Natural killer cell (primary cell): ENCODE data around the gene GLUD2. TPM values are rescaled to one million over a fixed set of nuclear protein-coding genes. Genes with fewer than 3 reads are reported as not detected.

ENCODE experiments used
- ATAC-seq, 3 donors: fragments of 150-1000 bp in 2 of 3; fragments of 200-7000 bp in 1 of 3; cut with Tn5 transposase; 1 replicate in 1 of 3; 2 replicates in 2 of 3; pipeline ENCODE4 v1.10.0; 2021; ENCODE audit warnings: mild to moderate bottlenecking in 2 of 3, moderate library complexity in 2 of 3
- DNase-seq, 2 donors: peaks; one replicate each; pipeline versions ENCODE4 v3.0.0 to v3.0.0-alpha.2; 2013 to 2021; ENCODE audit warnings: mixed read lengths in 1 of 2
- H3K27ac ChIP-seq: one replicate; pipeline ENCODE4 v1.5.1; 2013; ENCODE audit warnings: mild to moderate bottlenecking, low read length
- H3K27me3 ChIP-seq: one replicate; pipeline ENCODE4 v1.6.1; 2013; ENCODE audit warnings: low read length; ENCODE audit not compliant: control insufficient read depth, insufficient read depth
- H3K36me3 ChIP-seq: one replicate; pipeline ENCODE4 v1.6.1; 2013; ENCODE audit warnings: low read length; ENCODE audit not compliant: control insufficient read depth, insufficient read depth
- H3K4me1 ChIP-seq: one replicate; pipeline ENCODE4 v1.6.1; 2013; ENCODE audit warnings: low read length; ENCODE audit not compliant: control insufficient read depth, insufficient read depth
- H3K4me3 ChIP-seq: one replicate; pipeline ENCODE4 v1.5.1; 2013; ENCODE audit warnings: low read length
- H3K9me3 ChIP-seq: one replicate; pipeline ENCODE4 v1.6.1; 2013; ENCODE audit warnings: low read length; ENCODE audit not compliant: control insufficient read depth, insufficient read depth
- H3K27ac Mint-ChIP-seq, 2 donors: one replicate each; pipeline ENCODE4 v1.8.0; 2022; ENCODE audit warnings: mild to moderate bottlenecking in 2 of 2, mixed read lengths in 2 of 2, moderate library complexity in 1 of 2
- H3K27me3 Mint-ChIP-seq, 2 donors: one replicate each; pipeline ENCODE4 v1.8.0; 2022; ENCODE audit warnings: low read depth in 2 of 2, mixed read lengths in 2 of 2
- H3K36me3 Mint-ChIP-seq: one replicate; pipeline ENCODE4 v1.8.0; 2022; ENCODE audit warnings: mixed read lengths
- H3K4me1 Mint-ChIP-seq, 2 donors: one replicate each; pipeline ENCODE4 v1.8.0; 2022; ENCODE audit warnings: mixed read lengths in 2 of 2
- H3K4me3 Mint-ChIP-seq: one replicate; pipeline ENCODE4 v1.8.0; 2022; ENCODE audit warnings: mild to moderate bottlenecking, moderate library complexity, mixed read lengths
- H3K9me3 Mint-ChIP-seq, 2 donors: one replicate each; pipeline ENCODE4 v1.8.0; 2022; ENCODE audit warnings: mixed read lengths in 2 of 2
- CTCF ChIP-seq: fragments of 200-600 bp; IDR thresholded peaks from one replicate; pipeline ENCODE4 v1.8.0; 2022; ENCODE audit warnings: antibody characterized with exemption
- WGBS: methylation state at CpG from one replicate; pipeline ENCODE4 v1.1.7; 2013; ENCODE audit warnings: missing lambda C conversion rate; ENCODE audit not compliant: insufficient coverage; 5-methylcytosine and 5-hydroxymethylcytosine counted together
- intact Hi-C: fragments of 100-400 bp; cut with micrococcal nuclease; formaldehyde crosslinking; loops from one replicate; pipeline ENCODE4 v1.14.2; 2022
- total RNA-seq, 4 donors: library from RNA; stranded (reverse); fragments of 120-200 nt in 1 of 4; gene quantifications; one replicate each; pipeline versions ENCODE4 v1.2.3 to v1.2.4, GENCODE V29; 2013 to 2022

The GLUD2 gene
- total RNA-seq, 3 donors from 2014 or later (not counting 1 experiment from before 2014, with no cell fraction given): 0.16 TPM; not detected in 2

GRCh38 chrX:121009764-121010163 lies 37.6 kb upstream of the GLUD2 start:
- TF ChIP-seq CTCF: no peak
- DNase-seq: no peak
- H3K36me3 Mint-ChIP-seq: no peaks in the 10 kb centered on the region
- Histone ChIP-seq H3K4me3 (no peak overlapping the region), H3K9me3 (no peaks in the 10 kb centered on the region), H3K36me3 (no peaks in the 10 kb centered on the region), H3K27me3 (no peaks in the 10 kb centered on the region), H3K27ac (no peak overlapping the region), H3K4me1 (no peaks in the 10 kb centered on the region)
- H3K27me3 Mint-ChIP-seq: peaks cover 0 to 11% of the 10 kb centered on the region in 2 donors
- intact Hi-C loops: no loop called here
- peaks cover 0 to 2% of the 10 kb centered on the region in 2 donors for H3K9me3 Mint-ChIP-seq
- no peaks in the 10 kb centered on the region for H3K4me1 Mint-ChIP-seq
- 79% methylated on average over 2 of the region's 3 CpGs for WGBS
- no peak overlapping the region for H3K4me3 Mint-ChIP-seq
- ATAC-seq: no peak
- H3K27ac Mint-ChIP-seq: no peak overlapping the region

- no peaks in the 10 kb centered on the region for H3K9me3 ChIP-seq
- no peaks in the 10 kb centered on the region for H3K4me1 ChIP-seq
- 95% methylated on average over 3 of the region's 4 CpGs for WGBS
- H3K27me3 ChIP-seq: no peaks in the 10 kb centered on the region
- H3K27me3 Mint-ChIP-seq: peaks cover 0 to 11% of the 10 kb centered on the region in 2 donors
- no peak overlapping the region for H3K4me3 Mint-ChIP-seq
- ATAC-seq: no peak
- H3K4me3 ChIP-seq: no peak overlapping the region
- peaks cover 0 to 2% of the 10 kb centered on the region in 2 donors for H3K9me3 Mint-ChIP-seq
- intact Hi-C loops: no loop called here
- H3K36me3 ChIP-seq: no peaks in the 10 kb centered on the region
- no peak overlapping the region for H3K27ac ChIP-seq
- no peaks in the 10 kb centered on the region for H3K4me1 Mint-ChIP-seq
- DNase-seq: no peak
- no peaks in the 10 kb centered on the region for H3K36me3 Mint-ChIP-seq
- no peak overlapping the region for H3K27ac Mint-ChIP-seq
- no peak for TF ChIP-seq CTCF
These were observed 37.2 kb upstream of the GLUD2 start for GRCh38 chrX:121010218-121010617.

- Mint-ChIP-seq H3K9me3 (peaks cover 0 to 2% of the 10 kb centered on the region in 2 donors), H3K36me3 (no peaks in the 10 kb centered on the region), H3K4me3 (no peak overlapping the region), H3K27ac (no peak overlapping the region), H3K4me1 (no peaks in the 10 kb centered on the region), H3K27me3 (peaks cover 0 to 9% of the 10 kb centered on the region in 2 donors)
- H3K36me3 ChIP-seq: no peaks in the 10 kb centered on the region
- ATAC-seq (no peak), DNase-seq (no peak)
- no peak overlapping the region for H3K27ac ChIP-seq
- H3K9me3 ChIP-seq: no peaks in the 10 kb centered on the region
- no peak overlapping the region for H3K4me3 ChIP-seq
- no peaks in the 10 kb centered on the region for H3K27me3 ChIP-seq
- 85% methylated on average over 7 of the region's 7 CpGs for WGBS
- intact Hi-C loops: no loop called here
- H3K4me1 ChIP-seq: no peaks in the 10 kb centered on the region
- no peak for TF ChIP-seq CTCF
These were observed 36.2 kb upstream of the GLUD2 start for GRCh38 chrX:121011254-121011653.

- no peaks in the 10 kb centered on the region for H3K4me1 Mint-ChIP-seq
- no peaks in the 10 kb centered on the region for H3K27me3 ChIP-seq
- H3K9me3 Mint-ChIP-seq: peaks cover 0 to 2% of the 10 kb centered on the region in 2 donors
- H3K27me3 Mint-ChIP-seq: no peaks in the 10 kb centered on the region
- intact Hi-C loops: no loop called here
- H3K9me3 ChIP-seq: no peaks in the 10 kb centered on the region
- no peak overlapping the region for H3K27ac ChIP-seq
- H3K4me1 ChIP-seq: no peaks in the 10 kb centered on the region
- DNase-seq: no peak
- no peaks in the 10 kb centered on the region for H3K36me3 ChIP-seq
- no peak overlapping the region for H3K4me3 Mint-ChIP-seq
- no peaks in the 10 kb centered on the region for H3K36me3 Mint-ChIP-seq
- H3K27ac Mint-ChIP-seq: no peak overlapping the region
- no peak overlapping the region for H3K4me3 ChIP-seq
- TF ChIP-seq CTCF: no peak
- no peak for ATAC-seq
These were observed 33.4 kb upstream of the GLUD2 start for GRCh38 chrX:121013897-121014455.
